ENCODE measurements around the gene TEX35.
"Not testable (repeated sequence)": the region's sequence is repeated elsewhere in the genome, so short reads cannot be mapped to it uniquely, and the experiment has no call there.

TEX35 gene

GRCh38 chr1:178542554-178543289, 29.8 kb downstream of the TEX35 start:
- FAIRE-seq = no peak

DNA sequence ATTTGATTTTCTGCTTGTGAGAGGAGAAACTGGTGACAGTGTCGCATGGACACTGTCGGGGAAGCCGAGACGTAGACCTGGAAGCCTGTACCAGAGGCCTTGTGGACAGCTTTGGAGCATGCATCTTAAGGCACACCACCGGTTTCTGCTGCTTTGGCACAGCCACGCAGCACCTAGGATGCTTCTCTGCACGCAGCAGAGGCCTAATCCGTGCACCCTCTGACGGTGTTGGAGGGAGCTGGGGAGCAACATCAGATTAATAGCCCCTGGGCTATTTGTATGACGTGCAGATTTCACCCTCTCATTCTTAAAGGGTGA, 30.3 kb downstream of the TEX35 start:
- no peak for FAIRE-seq

- FAIRE-seq = no peak
Measured at GRCh38 chr1:178544531-178544930, 31.6 kb downstream of the TEX35 start.

DNA sequence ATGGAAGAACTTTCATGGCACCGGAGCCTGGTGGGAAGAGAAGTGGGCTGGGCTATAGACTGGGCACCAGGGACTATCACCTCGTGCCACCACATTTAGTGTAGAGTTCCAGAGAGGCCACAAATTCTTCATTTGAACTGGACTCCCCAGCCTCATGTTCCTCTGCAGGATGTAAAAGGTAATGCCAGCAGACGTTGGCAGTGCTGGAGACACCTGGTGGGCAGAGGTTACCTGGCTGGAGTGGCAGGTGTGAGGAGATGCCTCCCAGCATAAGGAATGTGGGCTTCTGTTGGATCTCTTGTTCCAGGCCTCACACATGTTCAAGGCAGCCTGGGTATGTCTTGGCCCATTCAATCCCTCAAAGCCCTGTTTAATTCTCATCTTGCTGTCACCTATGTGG, 35.2 kb downstream of the TEX35 start:
- FAIRE-seq = no peak

DNA sequence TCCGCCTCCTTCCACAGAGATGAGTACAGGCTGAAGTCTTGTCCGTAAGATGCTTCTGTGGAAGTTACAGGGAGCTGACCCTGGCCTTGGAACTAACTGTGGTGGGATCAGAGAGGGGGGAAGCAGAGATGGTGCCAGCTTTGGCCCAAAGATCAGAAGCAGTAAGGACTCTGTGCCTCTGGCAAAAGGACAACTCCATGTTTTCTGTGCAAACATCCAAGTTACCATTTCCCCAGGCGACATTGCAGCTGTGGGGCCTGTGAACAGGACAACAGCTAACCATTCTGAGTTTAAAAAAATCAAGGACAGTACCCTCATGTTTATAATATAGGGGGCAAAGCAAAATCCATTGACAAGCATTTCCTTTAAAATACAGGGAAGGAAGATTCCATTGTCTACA, 38.4 kb downstream of the TEX35 start:
- FAIRE-seq = no peak

- FAIRE-seq = no peak
Measured at GRCh38 chr1:178551940-178552339, 39.0 kb downstream of the TEX35 start.

DNA sequence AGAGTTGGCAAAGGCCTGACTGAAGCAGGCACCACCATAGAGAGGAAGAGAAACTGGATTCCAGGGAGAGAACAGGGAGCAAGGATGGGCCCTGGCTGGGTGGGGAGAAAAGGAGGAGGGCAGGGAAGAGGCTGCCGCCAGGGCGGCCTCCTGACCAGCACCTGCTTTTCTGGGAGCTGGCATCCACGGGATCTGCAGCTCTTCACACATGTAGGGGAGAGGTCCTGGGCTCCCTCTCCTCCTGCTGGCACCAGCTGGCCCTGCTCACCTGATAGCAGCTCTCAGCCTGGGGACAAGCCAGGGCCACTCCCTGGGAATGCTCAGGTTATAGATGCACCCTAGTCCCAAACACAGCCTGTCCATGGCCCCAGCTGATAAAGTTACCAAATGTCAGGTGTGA, 39.9 kb downstream of the TEX35 start:
- FAIRE-seq = no peak

GRCh38 chr1:178554351-178554750, 41.4 kb downstream of the TEX35 start:
- not testable (repeated sequence) for FAIRE-seq

DNA sequence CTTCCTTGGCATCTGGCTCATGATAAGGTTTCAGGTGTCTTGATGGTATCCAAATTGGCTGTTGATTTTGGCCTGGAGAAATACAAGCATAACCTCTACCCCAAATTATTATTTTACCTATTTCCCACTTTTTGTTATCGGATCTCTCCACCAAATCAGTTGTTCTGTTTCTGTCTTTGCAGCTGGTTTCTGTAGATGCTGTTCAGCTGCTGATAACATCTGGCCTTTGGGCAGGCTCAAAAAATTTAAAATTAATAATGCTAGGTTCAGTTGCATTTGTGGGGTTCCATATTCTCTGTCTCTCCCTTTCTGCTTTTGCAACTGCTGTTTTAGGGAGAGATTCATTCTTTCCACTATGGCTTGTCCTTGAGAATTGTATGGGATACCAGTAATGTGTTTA, 42.7 kb downstream of the TEX35 start:
- FAIRE-seq = not testable (repeated sequence)

DNA sequence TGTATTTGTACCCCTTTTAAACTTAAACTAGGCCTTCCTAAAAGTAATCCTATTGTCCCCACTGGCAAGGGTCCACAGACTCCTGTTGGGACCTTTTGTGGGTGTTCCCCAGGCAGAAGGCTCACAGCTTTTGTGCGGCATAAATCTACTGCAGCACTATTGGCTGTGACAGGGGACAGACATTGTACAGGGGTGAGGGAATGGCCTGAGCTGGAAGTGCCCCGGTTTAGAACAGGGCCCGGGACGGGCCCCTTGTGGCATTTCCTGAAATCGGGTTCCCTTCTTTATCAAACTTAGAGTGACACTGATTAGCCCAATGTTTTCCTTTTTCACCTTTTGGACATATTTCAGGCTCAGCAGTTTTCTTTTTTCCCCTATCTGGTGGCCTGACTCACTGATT, 45.9 kb downstream of the TEX35 start:
- not testable (repeated sequence) for FAIRE-seq

DNA sequence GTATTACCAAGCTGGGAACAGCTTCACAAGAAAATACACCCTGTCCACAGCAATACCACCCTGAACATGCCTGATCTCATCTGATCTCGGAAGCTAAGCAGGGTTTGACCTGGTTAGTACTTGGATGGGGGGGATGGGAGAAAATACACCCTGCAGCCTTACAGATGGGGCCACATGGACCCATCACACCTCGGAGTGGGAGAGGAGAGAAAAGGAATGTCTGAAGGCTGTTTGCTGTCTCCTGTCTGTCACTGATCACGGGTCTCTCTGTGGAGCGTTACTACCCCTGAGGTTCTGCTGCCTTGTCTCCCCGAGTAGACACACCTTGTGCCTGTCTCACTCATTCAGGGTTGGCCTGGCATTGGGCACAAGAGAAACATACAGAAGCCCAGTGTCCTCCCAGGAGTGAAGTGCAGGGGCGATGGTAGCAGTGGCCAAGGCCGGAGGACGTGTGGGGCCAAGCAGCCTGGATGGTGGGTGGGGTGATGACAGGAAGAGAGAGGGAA, 48.0 kb downstream of the TEX35 start:
- FAIRE-seq = no peak

GRCh38 chr1:178563099-178563820, 50.4 kb downstream of the TEX35 start:
- FAIRE-seq = no peak

DNA sequence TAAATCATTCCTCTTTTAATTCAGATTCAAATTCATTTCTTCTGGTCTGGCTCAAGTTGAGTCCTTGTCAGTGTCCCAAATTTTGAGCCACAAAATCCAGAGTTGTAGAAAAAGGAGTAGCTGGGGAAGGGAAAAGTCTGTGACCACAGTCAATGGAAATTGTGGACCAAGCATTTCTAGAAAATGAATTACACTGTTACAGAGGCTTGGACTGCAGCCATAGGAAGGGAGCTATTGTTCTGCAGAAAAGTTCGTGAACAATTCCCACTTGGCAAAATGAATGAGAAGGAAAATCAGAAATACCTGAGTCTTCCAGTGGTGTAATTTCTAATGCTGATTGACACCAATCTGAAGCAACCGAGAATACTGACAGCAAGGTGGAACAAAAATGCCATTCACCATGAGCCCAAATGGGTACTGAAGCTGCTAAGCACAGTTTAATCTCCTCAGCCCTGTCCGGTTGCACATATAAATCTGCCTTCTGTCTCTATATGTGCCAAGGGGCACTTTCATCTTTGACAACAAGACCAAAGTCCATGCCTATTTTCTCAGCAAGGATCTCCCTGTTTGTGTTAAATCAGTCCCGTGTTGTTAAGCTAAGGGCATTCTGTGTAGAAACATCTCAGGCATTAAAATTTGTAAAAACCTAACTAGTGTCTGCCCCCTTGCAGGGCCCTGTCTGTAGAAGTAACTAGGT, 51.3 kb downstream of the TEX35 start:
- no peak for FAIRE-seq

DNA sequence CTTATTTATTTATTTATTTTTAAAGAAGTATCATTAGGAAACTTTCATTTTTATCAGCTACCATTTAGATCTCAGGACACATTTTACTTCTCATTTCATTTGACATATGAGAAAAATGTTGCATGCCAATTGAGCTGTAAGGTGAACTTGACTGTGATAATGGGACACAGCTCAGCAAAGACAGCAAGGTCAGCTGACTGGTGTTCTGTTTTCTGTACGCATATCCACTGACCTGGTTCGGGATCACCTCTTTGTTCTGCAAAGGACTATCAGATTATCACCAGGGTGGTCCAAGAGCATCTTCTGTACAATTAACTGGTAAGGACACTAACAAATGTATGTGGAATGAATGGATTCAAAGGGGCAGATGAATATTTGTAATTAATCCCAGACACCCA, 51.9 kb downstream of the TEX35 start:
- no peak for FAIRE-seq

DNA sequence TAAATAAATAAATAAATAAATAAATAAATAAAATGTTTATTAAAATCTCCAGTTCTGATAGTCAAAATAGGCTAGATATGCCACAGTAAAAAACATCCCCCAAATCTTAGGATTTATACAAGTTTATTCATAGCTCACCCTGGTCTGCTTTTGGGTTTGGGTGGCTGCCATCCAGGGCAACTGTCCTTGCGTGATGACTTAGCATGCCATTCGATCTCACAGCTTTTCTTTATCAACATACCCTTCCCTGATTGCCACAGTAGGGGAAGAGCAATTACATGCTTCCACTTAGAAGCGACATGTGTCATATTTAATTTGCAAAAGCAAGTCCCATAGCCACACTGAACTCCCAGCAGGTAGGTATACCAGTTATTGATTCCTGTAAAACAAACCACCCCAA, 52.7 kb downstream of the TEX35 start:
- FAIRE-seq = no peak

- no peak for FAIRE-seq
Measured at GRCh38 chr1:178566187-178566586, 53.3 kb downstream of the TEX35 start.

DNA sequence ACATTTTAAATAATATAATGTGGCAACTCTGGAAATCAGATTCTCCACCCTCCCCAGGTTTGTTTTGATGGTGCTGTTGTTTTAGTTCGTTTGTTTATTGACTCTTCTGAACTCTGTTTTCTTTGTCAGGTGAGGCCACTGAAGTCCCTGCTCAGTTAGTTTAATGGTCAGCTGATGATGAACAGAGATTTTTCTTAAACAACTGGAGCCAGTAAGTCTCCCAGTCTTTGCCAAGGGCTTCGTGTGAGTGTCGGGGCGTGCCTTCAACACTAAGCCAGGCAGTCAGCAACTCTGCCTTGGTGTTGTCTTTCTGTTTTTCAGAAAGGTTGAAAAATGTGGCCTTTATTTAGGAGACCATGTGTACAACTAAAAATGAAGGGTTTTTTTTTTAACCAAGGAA, 58.9 kb downstream of the TEX35 start:
- no peak for FAIRE-seq

Data from A204.1 (cell line).